Measurements from ENCODE around the gene SFMBT2. TPM values are rescaled to one million over a fixed set of nuclear protein-coding genes. Genes with fewer than 3 reads are reported as not detected.

The SFMBT2 gene
- total RNA-seq, 1 donor from 2014 or later, result 22.3 TPM

GRCh38 chr10:7414766-7415165, 3.9 kb upstream of the SFMBT2 start:
- H3K4me3 ChIP-seq, result no peak overlapping the region
- intact Hi-C loops (cut with DNase I), result no loop called here
- no peaks in the 10 kb centered on the region for H3K36me3 ChIP-seq
- TF ChIP-seq CTCF (IDR thresholded peaks at IDR 0.05), result no peak
- H3K27ac ChIP-seq, result no peak overlapping the region
- H3K9me3 ChIP-seq, result no peaks in the 10 kb centered on the region
- peaks cover 25% of the 10 kb centered on the region for H3K27me3 ChIP-seq (ENCODE audit: low read depth)
- DNase-seq (no peak), ATAC-seq (no peak)
- peaks cover 24% of the 10 kb centered on the region for H3K4me1 ChIP-seq

- peak in 1 of 2 donors; percentile 2 for ATAC-seq
- H3K4me1 ChIP-seq, result peaks cover 33% of the 10 kb centered on the region
- intact Hi-C loops (cut with DNase I), result no loop called here
- no peaks in the 10 kb centered on the region for H3K36me3 ChIP-seq
- peaks cover 34% of the 10 kb centered on the region for H3K27me3 ChIP-seq (ENCODE audit: low read depth)
- no peak overlapping the region for H3K27ac ChIP-seq
- no peak for TF ChIP-seq CTCF (IDR thresholded peaks at IDR 0.05)
- no peaks in the 10 kb centered on the region for H3K9me3 ChIP-seq
- H3K4me3 ChIP-seq, result peak overlapping the region; percentile 74
- DNase-seq, result peak; percentile 49
Observed at GRCh38 chr10:7412928-7413282, 2.1 kb upstream of the SFMBT2 start.

- H3K36me3 ChIP-seq, result no peaks in the 10 kb centered on the region
- peak; percentile 68 for DNase-seq
- intact Hi-C loops (cut with DNase I), result no loop called here
- peak overlapping the region; percentile 74 for H3K4me3 ChIP-seq
- H3K9me3 ChIP-seq, result no peaks in the 10 kb centered on the region
- H3K4me1 ChIP-seq, result peaks cover 38% of the 10 kb centered on the region
- no peak for TF ChIP-seq CTCF (IDR thresholded peaks at IDR 0.05)
- peak; percentile 9 to 29 for ATAC-seq
- no peak overlapping the region for H3K27ac ChIP-seq
- peaks cover 38% of the 10 kb centered on the region for H3K27me3 ChIP-seq (ENCODE audit: low read depth)
Observed at GRCh38 chr10:7412237-7412927, 1.5 kb upstream of the SFMBT2 start.

- ATAC-seq (peak in 1 of 2 donors; percentile 6), DNase-seq (peak; percentile 47)
- Histone ChIP-seq H3K4me3 (peak overlapping the region; percentile 74), H3K36me3 (no peaks in the 10 kb centered on the region), H3K27me3 (ENCODE audit: low read depth) (peaks cover 38% of the 10 kb centered on the region), H3K4me1 (peaks cover 44% of the 10 kb centered on the region), H3K27ac (no peak overlapping the region), H3K9me3 (no peaks in the 10 kb centered on the region)
- no peak for TF ChIP-seq CTCF (IDR thresholded peaks at IDR 0.05)
- intact Hi-C loops (cut with DNase I), result no loop called here
Observed at GRCh38 chr10:7411671-7412128, 866 bp upstream of the SFMBT2 start.

GRCh38 chr10:7410301-7410861, 453 bp downstream of the SFMBT2 start:
- peak in 1 of 2 donors; percentile 5 for ATAC-seq
- Histone ChIP-seq H3K4me3 (peak overlapping the region; percentile 74), H3K27ac (peak overlapping the region; percentile 79), H3K36me3 (no peaks in the 10 kb centered on the region), H3K27me3 (ENCODE audit: low read depth) (peaks cover 38% of the 10 kb centered on the region), H3K4me1 (peaks cover 44% of the 10 kb centered on the region), H3K9me3 (no peaks in the 10 kb centered on the region)
- DNase-seq, result peak; percentile 57
- intact Hi-C loops (cut with DNase I), result no loop called here
- TF ChIP-seq CTCF (IDR thresholded peaks at IDR 0.05), result no peak
